ENCODE data around the gene PCYOX1L.

GRCh38 chr5:149406203-149406978, 48.5 kb downstream of the PCYOX1L start:
- TF ChIP-seq CTCF (IDR thresholded peaks at IDR 0.05; ENCODE audit: low read depth, low read length) = no peak
- no peak for TF ChIP-seq POLR2A (IDR thresholded peaks at IDR 0.05; ENCODE audit: extremely low read depth, insufficient read length)
- no peak for TF ChIP-seq MAX (IDR thresholded peaks at IDR 0.05; ENCODE audit: low read depth, low read length)
